ENCODE measurements around the gene KIF12. TPM values are rescaled to one million over a fixed set of nuclear protein-coding genes. Genes with fewer than 3 reads are reported as not detected.

KIF12 gene
- total RNA-seq, 1 experiment from 2014 or later = 6.3 TPM

DNA sequence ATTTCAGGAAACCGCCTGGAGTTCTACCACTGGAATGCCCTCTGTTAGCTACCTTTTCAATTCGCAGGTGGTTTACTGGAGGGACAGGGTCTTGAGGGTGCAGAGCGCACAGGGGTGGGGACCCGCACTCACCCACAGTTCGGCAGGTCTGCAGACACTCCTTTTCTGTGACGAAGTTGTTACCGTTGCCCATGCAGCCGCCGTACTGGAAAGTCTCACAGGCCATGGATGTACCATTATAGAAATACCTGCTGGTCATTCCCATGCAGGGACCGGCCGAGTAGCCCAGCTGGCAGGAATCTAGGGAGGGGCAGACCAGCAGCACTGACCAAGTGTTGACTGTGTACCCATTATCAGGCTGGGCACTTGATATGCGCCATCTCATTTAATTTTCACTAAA, 37.8 kb downstream of the KIF12 start:
- H3K9me2 ChIP-seq (replicated peaks; ENCODE audit: low read length) = no peaks in the 10 kb centered on the region
- intact Hi-C loops (cut with micrococcal nuclease) = no loop called here
- H3K36me3 ChIP-seq (ENCODE audit: low read depth, low read length) = no peaks in the 10 kb centered on the region
- H2AFZ ChIP-seq (ENCODE audit: low read length) = no peak overlapping the region
- H3K27ac ChIP-seq (ENCODE audit: low read length) = no peak overlapping the region
- no TSS peak for BruUV-seq (replicated peaks)
- no peak overlapping the region for H3K4me2 ChIP-seq (ENCODE audit: low read length)
- H3K4me1 ChIP-seq (ENCODE audit: insufficient read depth, low read length) = no peaks in the 10 kb centered on the region
- DNase-seq (no peak), ATAC-seq (no peak)
- ChIA-PET POLR2A (ENCODE audit: unreplicated experiment) (no interaction called here), CTCF (no interaction called here)
- no peaks in the 10 kb centered on the region for H4K20me1 ChIP-seq (ENCODE audit: low read length)
- no peaks in the 10 kb centered on the region for H3K27me3 ChIP-seq (ENCODE audit: low read length)
- H3K79me2 ChIP-seq (ENCODE audit: low read length) = no peaks in the 10 kb centered on the region
- H3K4me3 ChIP-seq (ENCODE audit: low read length) = no peak overlapping the region
- no peaks in the 10 kb centered on the region for H3F3A ChIP-seq (ENCODE audit: low read length, unreplicated experiment)
- H3K9ac ChIP-seq (ENCODE audit: low read length) = no peak overlapping the region
- H3K9me3 ChIP-seq (ENCODE audit: low read length) = no peaks in the 10 kb centered on the region
- TF ChIP-seq EZH2phosphoT487 (IDR thresholded peaks at IDR 0.05; ENCODE audit: borderline replicate concordance, low read length) (no peak), EZH2 (IDR thresholded peaks at IDR 0.05; ENCODE audit: low read length, unreplicated experiment) (no peak)
- TF ChIP-seq, protein P1, sequence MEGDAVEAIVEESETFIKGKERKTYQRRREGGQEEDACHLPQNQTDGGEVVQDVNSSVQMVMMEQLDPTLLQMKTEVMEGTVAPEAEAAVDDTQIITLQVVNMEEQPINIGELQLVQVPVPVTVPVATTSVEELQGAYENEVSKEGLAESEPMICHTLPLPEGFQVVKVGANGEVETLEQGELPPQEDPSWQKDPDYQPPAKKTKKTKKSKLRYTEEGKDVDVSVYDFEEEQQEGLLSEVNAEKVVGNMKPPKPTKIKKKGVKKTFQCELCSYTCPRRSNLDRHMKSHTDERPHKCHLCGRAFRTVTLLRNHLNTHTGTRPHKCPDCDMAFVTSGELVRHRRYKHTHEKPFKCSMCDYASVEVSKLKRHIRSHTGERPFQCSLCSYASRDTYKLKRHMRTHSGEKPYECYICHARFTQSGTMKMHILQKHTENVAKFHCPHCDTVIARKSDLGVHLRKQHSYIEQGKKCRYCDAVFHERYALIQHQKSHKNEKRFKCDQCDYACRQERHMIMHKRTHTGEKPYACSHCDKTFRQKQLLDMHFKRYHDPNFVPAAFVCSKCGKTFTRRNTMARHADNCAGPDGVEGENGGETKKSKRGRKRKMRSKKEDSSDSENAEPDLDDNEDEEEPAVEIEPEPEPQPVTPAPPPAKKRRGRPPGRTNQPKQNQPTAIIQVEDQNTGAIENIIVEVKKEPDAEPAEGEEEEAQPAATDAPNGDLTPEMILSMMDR (conservative IDR thresholded peaks at IDR 0.05; ENCODE audit: low read depth, low read length) = no peak

DNA sequence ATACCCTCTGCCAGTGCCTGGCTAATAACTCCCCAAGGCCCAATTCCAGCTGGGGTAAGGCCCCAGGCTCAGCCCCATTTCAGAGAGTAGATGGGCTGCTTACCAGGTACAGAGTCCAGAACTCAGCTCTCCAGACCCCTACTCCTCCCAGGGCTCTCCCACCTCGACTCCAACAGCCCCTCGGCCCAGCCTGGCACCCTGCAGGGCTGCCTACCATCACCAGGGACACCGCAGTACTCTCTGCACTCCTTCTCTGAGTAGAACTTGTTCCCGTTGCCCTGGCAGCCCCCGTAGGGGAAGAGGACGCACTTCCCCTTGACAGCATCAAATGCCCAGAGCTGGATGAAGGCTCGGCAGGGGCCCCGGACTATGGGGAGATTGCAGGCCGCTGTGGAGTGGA, 38.4 kb downstream of the KIF12 start:
- H3K9ac ChIP-seq (ENCODE audit: low read length) = no peak overlapping the region
- no peaks in the 10 kb centered on the region for H3K9me3 ChIP-seq (ENCODE audit: low read length)
- no peak overlapping the region for H3K4me3 ChIP-seq (ENCODE audit: low read length)
- H3K9me2 ChIP-seq (replicated peaks; ENCODE audit: low read length) = no peaks in the 10 kb centered on the region
- H3K4me2 ChIP-seq (ENCODE audit: low read length) = no peak overlapping the region
- TF ChIP-seq EZH2phosphoT487 (IDR thresholded peaks at IDR 0.05; ENCODE audit: borderline replicate concordance, low read length) (no peak), EZH2 (IDR thresholded peaks at IDR 0.05; ENCODE audit: low read length, unreplicated experiment) (no peak)
- TF ChIP-seq, protein P1 (conservative IDR thresholded peaks at IDR 0.05; ENCODE audit: low read depth, low read length) = no peak
- no peaks in the 10 kb centered on the region for H3K79me2 ChIP-seq (ENCODE audit: low read length)
- no peak for DNase-seq
- no TSS peak for BruUV-seq (replicated peaks)
- no peak overlapping the region for H3K27ac ChIP-seq (ENCODE audit: low read length)
- H3K27me3 ChIP-seq (ENCODE audit: low read length) = no peaks in the 10 kb centered on the region
- no peak overlapping the region for H2AFZ ChIP-seq (ENCODE audit: low read length)
- no peaks in the 10 kb centered on the region for H4K20me1 ChIP-seq (ENCODE audit: low read length)
- ChIA-PET POLR2A (ENCODE audit: unreplicated experiment) (no interaction called here), CTCF (no interaction called here)
- ATAC-seq = no peak
- intact Hi-C loops (cut with micrococcal nuclease) = no loop called here
- no peaks in the 10 kb centered on the region for H3K36me3 ChIP-seq (ENCODE audit: low read depth, low read length)
- H3K4me1 ChIP-seq (ENCODE audit: insufficient read depth, low read length) = no peaks in the 10 kb centered on the region
- H3F3A ChIP-seq (ENCODE audit: low read length, unreplicated experiment) = no peaks in the 10 kb centered on the region

DNA sequence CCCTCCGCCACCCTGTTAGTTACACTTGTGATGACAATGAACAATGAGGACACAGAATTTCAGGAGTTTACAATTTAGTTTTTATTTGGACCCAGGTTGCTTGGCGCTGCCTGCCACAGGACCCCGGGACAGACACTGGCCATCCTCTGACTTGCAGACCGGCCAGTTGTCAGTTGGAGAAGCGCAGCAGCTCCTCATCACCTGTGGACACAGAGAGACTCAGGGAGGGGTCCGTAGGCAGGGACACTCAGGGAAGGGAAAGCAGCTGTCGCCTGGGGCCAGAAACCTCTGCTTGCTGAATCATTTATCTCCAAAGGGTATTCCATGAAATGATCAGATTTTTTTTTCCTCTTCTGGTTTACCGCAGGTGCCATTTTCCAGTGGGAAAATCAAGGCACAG, 39.0 kb downstream of the KIF12 start:
- H3K9ac ChIP-seq (ENCODE audit: low read length) = no peak overlapping the region
- no peaks in the 10 kb centered on the region for H3K36me3 ChIP-seq (ENCODE audit: low read depth, low read length)
- no peaks in the 10 kb centered on the region for H3K9me2 ChIP-seq (replicated peaks; ENCODE audit: low read length)
- no peak overlapping the region for H3K4me2 ChIP-seq (ENCODE audit: low read length)
- H2AFZ ChIP-seq (ENCODE audit: low read length) = no peak overlapping the region
- TF ChIP-seq EZH2 (IDR thresholded peaks at IDR 0.05; ENCODE audit: low read length, unreplicated experiment) = no peak
- TF ChIP-seq, protein P1 (conservative IDR thresholded peaks at IDR 0.05; ENCODE audit: low read depth, low read length) = no peak
- TF ChIP-seq EZH2phosphoT487 (IDR thresholded peaks at IDR 0.05; ENCODE audit: borderline replicate concordance, low read length) = no peak
- DNase-seq (no peak), ATAC-seq (no peak)
- POLR2A ChIA-PET (ENCODE audit: unreplicated experiment) = no interaction called here
- no peaks in the 10 kb centered on the region for H3K79me2 ChIP-seq (ENCODE audit: low read length)
- no TSS peak for BruUV-seq (replicated peaks)
- CTCF ChIA-PET = no interaction called here
- no peaks in the 10 kb centered on the region for H4K20me1 ChIP-seq (ENCODE audit: low read length)
- no peak overlapping the region for H3K4me3 ChIP-seq (ENCODE audit: low read length)
- no peaks in the 10 kb centered on the region for H3F3A ChIP-seq (ENCODE audit: low read length, unreplicated experiment)
- H3K27ac ChIP-seq (ENCODE audit: low read length) = no peak overlapping the region
- no peaks in the 10 kb centered on the region for H3K9me3 ChIP-seq (ENCODE audit: low read length)
- no peaks in the 10 kb centered on the region for H3K4me1 ChIP-seq (ENCODE audit: insufficient read depth, low read length)
- intact Hi-C loops (cut with micrococcal nuclease) = no loop called here
- H3K27me3 ChIP-seq (ENCODE audit: low read length) = no peaks in the 10 kb centered on the region

Data from PC-3 (cell line).